Measurements from ENCODE around the gene SSH2.

DNA sequence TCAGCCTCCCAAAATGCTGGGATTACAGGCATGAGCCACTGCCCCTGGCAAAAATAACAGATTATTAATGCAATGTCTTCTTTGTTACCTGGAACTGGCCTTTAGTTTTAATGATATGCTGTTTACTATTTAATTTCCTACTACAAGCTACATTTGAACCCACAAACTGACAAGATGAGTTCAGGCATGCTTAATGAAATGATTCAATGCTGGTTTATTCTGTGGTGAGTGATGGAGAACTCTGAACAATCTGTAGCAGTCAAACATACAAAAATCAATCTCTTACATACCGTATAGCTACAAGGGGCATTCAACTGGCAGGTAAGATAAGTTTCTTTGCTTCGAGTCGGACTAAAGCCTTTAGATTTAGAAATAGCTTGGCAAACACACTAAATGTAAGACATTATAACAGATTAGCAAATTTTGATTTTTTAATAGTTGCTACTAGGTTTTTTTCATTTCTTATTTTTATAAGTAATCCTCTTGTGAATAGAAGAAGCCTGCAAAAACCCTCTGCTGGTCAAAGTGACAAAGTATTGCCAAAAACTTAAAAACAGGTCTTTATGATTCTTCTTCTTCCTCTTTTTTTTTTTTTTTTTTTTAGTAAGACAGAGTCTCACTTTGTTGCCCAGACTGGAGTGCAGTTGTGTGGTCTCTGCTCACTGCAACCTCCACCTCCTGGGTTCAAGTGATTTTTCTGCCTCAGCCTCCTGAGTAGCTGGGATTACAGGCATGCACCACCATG is 138.5 kb downstream of the SSH2 start:
- TF ChIP-seq, protein P1, sequence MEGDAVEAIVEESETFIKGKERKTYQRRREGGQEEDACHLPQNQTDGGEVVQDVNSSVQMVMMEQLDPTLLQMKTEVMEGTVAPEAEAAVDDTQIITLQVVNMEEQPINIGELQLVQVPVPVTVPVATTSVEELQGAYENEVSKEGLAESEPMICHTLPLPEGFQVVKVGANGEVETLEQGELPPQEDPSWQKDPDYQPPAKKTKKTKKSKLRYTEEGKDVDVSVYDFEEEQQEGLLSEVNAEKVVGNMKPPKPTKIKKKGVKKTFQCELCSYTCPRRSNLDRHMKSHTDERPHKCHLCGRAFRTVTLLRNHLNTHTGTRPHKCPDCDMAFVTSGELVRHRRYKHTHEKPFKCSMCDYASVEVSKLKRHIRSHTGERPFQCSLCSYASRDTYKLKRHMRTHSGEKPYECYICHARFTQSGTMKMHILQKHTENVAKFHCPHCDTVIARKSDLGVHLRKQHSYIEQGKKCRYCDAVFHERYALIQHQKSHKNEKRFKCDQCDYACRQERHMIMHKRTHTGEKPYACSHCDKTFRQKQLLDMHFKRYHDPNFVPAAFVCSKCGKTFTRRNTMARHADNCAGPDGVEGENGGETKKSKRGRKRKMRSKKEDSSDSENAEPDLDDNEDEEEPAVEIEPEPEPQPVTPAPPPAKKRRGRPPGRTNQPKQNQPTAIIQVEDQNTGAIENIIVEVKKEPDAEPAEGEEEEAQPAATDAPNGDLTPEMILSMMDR (IDR thresholded peaks at IDR 0.05; ENCODE audit: poor library complexity) = no peak
- TF ChIP-seq EZH2phosphoT487 (IDR thresholded peaks at IDR 0.05; ENCODE audit: low read depth, severe bottlenecking, unreplicated experiment) (no peak), EZH2 (IDR thresholded peaks at IDR 0.05; ENCODE audit: borderline replicate concordance) (no peak)
